GM12872 (cell line): Measurements from ENCODE around the gene LPP.

ENCODE experiments used
- TF ChIP-seq, protein P1 (sequence below): IDR thresholded peaks from 3 replicates; pipeline ENCODE4 v1.5.1; 2011; ENCODE audit warnings: low read depth, mild to moderate bottlenecking, low read length, moderate library complexity; ENCODE audit not compliant: insufficient read depth

The LPP gene

DNA sequence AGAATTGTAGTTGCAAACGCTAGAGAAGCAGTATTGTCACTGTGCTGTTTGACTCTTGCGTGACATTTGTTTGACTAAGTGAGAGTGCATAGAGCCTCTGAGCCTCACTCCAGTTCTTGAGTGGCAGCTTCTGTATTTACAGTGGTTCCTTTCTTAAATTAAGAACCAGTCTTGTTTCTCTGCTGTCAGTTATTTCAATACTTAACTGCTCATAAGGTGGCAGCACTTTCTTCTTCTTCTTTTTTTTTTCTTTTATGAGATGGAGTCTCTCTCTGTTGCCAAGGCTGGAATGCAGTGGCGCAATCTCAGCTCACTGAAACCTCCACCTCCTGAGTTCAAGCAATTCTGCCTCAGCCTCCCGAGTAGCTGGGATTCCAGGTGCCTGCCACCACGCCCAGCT is 372.1 kb downstream of the LPP start:
- TF ChIP-seq, protein P1, sequence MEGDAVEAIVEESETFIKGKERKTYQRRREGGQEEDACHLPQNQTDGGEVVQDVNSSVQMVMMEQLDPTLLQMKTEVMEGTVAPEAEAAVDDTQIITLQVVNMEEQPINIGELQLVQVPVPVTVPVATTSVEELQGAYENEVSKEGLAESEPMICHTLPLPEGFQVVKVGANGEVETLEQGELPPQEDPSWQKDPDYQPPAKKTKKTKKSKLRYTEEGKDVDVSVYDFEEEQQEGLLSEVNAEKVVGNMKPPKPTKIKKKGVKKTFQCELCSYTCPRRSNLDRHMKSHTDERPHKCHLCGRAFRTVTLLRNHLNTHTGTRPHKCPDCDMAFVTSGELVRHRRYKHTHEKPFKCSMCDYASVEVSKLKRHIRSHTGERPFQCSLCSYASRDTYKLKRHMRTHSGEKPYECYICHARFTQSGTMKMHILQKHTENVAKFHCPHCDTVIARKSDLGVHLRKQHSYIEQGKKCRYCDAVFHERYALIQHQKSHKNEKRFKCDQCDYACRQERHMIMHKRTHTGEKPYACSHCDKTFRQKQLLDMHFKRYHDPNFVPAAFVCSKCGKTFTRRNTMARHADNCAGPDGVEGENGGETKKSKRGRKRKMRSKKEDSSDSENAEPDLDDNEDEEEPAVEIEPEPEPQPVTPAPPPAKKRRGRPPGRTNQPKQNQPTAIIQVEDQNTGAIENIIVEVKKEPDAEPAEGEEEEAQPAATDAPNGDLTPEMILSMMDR, result no peak

DNA sequence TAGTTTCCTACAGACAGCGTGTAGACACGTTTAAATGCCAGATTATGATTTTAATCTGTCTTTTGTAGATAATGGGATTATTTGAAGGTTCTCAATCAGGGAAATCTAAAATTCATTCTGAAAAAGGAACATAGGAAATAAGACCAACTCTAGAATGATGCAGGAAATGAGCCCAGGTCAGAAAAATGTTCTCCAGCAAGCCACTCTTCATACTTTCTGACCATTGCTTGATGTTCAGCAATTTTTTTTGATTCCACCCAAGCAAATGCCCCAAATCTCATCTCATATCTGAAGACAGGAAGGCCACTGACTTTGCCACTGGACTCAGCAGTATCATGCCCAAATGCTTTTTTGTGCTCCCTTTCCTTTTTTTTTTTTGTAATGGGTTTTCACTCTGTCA is 373.4 kb downstream of the LPP start:
- TF ChIP-seq, protein P1, result no peak

DNA sequence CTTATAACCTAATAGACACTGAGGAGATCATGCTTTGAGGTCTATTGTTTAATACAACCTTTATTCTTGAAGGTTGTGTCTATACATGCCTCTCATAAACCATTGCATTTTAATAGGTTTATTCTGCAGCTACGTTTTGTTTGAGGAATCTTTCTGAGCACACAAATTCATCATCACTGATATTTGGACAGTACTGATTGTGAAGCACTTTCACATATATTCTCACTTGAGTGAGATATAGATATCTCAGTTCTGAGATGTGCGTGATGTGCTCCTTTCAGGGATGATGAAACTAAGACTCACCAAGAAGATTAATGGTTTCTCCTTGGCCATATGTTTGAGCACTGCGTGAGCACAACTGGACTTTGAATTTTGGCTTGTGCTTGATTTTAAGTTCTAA is 374.4 kb downstream of the LPP start:
- TF ChIP-seq, protein P1, result no peak

DNA sequence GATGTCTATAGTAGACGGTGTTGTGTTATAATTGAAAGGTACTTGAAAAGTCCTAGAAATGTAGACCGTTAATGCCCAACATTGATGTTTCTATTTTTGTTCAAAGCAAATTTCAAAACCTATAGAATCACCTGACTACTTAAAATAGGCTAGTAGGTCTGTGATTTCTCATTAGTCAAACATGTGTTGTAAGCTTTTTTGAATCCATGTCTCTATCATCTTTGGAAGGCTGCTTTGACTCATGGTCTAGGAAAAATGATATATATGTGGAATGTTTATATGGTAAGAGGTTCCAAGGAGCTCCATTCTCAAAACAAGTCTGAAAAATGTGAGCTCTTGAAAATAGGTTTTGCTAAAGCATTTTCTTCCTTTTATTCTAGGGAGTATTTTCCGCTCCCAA is 375.3 kb downstream of the LPP start:
- TF ChIP-seq, protein P1, result no peak

DNA sequence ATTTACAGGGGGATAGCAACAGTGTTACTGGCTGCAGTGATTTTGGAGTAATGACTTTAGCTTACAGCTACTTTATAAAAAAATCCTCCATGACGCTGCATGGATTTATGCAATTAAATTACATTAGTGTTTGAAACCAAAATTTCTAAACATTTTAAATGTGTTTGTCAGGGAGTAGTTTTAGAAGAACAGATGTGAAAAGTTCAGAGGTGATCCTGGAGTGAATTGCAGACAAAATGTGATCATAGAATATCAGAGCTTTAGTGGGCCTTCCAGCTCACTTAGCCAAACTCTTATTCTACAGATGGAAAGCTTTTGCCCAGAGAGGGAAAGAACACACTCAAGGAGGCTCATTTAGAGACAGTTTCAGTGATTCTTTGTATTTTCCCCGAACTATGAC is 376.3 kb downstream of the LPP start:
- TF ChIP-seq, protein P1, result no peak

DNA sequence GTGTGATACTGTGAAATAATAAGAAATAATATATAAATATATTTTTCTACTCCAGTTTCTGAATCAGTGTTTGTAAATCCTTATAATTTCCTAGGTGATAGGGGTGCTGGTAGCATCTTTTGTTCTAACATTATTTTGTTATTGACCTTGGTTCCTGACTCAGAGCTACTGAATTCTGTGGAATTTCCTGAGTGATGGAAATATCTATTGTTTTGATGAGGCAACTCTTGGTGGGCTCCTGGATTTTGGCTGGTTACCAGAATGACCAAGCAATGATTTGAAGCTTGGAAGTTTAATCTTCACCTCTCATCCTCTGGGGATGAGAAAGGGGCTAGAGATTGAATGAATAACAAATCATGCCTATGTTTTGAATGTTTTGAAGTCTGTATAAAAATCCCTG is 377.3 kb downstream of the LPP start:
- TF ChIP-seq, protein P1, result no peak

DNA sequence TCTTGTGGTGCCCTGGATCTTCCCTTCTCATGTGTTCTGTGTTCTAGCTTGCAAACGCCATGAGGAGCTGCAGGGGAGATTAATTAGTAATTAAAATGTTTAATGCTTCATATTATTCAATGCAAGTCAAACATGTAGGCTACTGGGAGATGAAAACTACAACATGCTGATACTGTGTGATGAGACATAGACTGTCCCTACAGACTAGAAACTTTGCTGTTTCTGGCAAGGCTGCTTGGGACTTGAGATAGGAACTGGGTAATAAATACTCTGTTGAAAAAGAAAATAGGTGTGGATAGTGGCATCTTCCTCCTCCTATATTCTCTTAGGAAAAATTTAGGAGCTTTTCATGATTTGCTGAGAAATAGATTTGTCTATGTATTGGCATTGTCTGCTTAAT is 379.2 kb downstream of the LPP start:
- TF ChIP-seq, protein P1, result no peak
